Breast epithelium (tissue), 3 donors: ENCODE data around the gene PIGU.

Experiments used
- CTCF ChIP-seq, 3 donors: fragments of 450-650 bp; IDR thresholded peaks; one replicate each; pipeline ENCODE4 v1.5.1; 2016 to 2017; ENCODE audit warnings: antibody characterized with exemption in 3 of 3, mild to moderate bottlenecking in 3 of 3, moderate library complexity in 3 of 3
- POLR2A ChIP-seq: fragments of 450-650 bp; IDR thresholded peaks from one replicate; pipeline ENCODE4 v1.6.1; 2016; ENCODE audit warnings: antibody characterized with exemption, mild to moderate bottlenecking, moderate library complexity
- POLR2AphosphoS5 ChIP-seq, 3 donors: sonication (generic); formaldehyde crosslinking; IDR thresholded peaks; one replicate each; pipeline ENCODE4 v1.6.1; 2017; ENCODE audit warnings: antibody characterized with exemption in 3 of 3

GRCh38 chr20:34549291-34549928 lies 127.5 kb downstream of the PIGU start:
- no peak for TF ChIP-seq CTCF (IDR thresholded peaks at IDR 0.05)
- no peak for TF ChIP-seq POLR2A
- TF ChIP-seq POLR2AphosphoS5 (IDR thresholded peaks at IDR 0.05), result no peak
